Amniotic stem cell (primary cell): Measurements from ENCODE around the gene SFXN1.
"Not testable (repeated sequence)": the region's sequence is repeated elsewhere in the genome, so short reads cannot be mapped to it uniquely, and the experiment has no call there.

Experiments used
- DNase-seq: peaks from one replicate; lab custom pipeline; 2025; lab: John Stamatoyannopoulos, UW

Gene SFXN1

DNA sequence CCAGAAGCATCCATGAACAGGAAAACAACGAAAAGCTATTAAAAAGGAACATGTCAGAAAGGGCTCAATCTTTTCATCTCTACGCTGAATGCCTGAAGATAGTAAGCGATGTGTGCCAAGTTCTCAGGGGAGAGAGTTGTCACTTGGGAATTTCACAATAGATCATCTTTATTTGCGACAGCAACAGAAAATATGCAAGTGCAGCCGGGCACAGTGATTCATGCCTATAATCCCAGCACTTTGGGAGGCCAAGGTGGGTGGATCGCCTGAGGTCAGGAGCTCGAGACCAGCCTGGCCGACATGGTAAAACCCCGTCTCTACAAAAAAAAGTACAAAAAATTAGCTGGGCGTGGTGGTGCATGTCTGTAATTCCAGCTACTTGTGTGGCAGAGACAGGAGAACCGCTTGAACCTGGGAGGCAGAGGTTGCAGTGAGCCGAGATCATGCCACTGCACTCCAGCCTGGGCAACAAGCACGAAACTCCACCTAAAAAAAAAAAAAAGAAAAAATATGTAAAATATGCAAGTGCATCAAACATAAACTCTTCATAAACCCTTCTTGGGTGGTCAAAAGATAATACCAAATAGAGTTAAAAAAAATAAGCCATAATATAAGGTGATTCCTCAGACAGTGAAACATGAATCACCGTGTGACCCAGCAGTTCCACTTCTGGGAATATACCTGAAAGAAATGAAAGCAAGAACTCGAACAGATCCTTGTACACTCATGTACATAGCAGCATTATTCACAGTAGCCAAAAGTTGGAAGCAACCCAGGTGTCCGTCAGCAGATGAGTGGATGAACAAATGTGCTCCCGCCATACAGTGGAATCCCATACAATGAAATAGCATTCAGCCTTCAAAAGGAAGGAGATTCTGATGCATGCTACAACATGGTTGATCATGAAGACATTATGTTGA lies 16.2 kb downstream of the SFXN1 start:
- no peak for DNase-seq

DNA sequence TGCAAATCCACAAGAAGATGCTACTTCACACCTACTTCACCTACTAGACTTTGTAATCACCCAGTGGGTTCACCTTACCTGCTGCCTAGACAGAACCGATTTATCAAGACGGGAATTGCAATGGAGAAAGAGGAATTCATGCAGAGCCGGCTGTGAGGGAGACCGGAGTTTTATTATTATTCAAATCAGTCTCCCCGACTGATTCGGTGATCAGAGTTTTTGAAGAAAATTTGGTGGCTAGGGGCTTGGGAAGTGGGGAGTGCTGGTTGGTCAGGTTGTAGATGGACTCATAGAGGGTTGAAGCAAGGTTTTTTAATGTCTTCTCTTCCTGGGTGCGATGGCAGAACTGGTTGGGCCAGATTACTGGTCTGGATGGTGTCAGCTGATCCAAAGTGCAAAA lies 23.4 kb downstream of the SFXN1 start:
- no peak for DNase-seq

DNA sequence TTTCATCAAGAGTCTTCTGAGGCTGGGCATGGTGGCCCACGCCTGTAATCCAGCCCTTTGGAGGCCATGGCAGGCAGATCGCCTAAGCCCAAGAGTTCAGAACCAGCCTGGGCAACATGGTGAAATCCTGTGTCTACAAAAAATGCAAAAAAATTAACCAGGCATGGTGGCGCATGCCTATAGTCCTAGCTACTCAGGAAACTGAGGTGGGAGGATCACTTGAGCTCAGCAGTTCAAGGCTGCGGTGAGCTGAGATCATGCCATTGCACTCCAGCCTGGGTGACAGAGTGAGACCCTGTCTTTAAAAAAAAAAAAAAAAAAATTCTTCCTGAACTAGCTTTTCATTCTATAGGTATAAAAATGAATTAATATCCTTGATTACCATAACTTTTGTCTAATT lies 29.3 kb downstream of the SFXN1 start:
- DNase-seq = not testable (repeated sequence)

DNA sequence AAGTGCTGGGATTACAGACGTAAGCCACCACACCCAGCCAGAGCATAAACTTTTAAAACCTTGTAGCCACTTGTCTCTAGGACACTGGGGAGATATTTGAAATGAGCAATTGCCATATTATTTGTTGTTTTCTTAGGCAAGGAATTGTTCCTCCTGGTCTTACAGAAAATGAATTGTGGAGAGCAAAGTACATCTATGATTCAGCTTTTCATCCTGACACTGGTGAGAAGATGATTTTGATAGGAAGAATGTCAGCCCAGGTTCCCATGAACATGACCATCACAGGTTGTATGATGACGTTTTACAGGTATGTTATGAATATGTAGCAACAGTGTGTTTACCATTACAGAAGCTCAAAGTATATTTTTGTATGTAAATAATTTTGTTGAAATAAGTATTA lies 30.5 kb downstream of the SFXN1 start:
- no peak for DNase-seq

DNA sequence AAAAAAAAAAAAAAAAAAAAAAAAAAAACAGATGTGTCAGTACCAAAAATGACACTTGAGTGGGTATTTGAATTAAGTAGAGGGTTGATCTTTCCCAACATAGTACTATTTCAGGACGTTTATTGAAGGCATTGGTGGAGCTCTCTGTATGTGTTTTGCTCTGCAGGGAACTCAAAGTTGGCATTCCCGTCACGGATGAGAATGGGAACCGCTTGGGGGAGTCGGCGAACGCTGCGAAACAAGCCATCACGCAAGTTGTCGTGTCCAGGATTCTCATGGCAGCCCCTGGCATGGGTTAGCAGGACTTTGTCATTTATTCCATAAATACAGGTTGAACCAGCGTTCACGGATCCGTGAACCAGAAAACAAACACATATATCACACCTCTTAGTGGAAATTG lies 34.9 kb downstream of the SFXN1 start:
- DNase-seq = no peak

DNA sequence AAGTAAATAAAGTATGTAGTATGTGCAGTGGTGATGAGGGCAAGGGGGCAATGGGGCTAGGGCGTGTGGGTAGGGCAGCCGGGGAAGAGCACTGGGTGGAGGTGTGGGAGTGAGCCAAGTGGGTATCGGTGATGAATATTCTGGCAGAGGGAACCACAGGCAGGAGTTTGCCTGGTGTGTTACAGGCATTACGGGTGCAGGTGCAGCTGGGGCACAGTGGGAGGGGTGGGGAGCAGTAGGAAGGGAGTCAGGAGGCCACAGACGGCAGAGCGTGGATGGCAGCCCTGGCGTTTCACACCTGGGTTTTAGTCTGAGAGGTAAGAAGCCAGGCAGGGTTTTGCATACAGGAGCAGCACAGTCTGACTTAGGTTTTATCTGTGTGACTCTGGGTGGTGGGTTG lies 35.4 kb downstream of the SFXN1 start:
- DNase-seq = no peak

DNA sequence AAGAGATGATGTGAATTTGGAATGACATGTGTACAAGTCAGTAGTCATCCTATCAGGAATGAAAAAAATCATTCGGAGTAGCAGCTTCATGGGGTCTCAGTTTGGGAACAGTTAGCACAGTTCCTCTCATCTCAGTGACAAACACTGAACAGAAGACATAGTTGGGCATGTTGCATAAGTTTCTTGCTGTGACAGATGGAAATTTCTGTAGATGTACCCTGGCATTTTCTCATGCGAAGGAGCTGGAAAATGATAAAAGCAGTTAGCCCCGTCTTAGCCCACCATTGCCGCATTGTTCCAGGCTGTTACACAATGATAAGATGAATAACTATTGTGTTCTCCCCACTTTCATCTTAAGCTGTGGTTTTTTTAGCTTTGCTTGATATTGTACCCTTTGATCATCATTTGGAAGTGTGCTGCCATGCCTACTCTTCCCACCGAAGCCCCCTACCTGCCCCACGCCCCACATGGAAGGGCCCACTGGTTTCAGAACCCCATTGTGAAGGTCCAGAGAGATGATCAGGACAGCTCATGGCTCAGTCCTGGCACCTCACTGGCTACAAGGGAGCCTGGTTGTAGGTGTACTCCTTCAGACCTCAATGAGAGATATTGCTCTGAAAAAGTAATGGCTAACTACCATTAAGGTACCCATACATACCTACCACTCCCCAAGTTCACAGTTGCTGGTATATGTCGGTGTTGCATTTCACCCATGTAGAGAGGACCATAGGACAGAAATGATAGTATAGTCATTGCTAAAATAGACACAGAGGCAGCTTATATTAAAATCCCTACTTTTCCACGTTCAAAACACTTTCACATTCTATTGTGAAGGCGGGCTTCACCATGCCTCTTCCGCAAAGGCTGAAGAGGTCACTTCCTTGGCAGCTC lies 38.8 kb downstream of the SFXN1 start:
- DNase-seq = no peak

DNA sequence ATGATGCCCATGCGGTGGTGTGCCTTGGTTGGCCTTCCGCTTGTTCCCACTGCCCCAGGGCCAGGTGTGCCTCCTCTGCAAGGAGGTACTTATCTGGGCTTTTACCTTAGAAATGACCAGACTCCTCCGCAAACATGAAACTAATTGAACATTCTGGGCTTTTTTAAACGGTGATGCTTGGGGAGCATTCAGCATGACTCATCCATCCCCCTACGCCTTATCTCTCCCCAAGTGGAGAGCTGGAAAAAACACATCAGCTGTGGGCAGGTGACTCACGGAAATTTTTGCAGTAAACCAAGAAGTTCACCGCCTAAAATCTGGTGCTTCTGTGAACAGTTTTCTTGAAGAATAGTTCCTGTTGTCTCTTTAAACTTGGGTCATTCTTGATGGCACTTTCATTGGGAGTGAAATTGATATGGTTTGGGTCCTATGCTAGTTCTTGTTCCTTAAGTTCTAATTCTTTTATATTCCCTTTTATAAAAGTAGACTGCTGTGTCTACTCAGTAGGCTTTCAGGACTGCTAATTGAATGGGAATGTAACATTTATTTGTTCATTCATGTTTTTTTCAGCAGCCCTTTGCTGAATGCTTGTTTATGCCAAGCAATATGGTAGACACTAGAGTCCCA lies 39.6 kb downstream of the SFXN1 start:
- DNase-seq = peak; percentile 49

DNA sequence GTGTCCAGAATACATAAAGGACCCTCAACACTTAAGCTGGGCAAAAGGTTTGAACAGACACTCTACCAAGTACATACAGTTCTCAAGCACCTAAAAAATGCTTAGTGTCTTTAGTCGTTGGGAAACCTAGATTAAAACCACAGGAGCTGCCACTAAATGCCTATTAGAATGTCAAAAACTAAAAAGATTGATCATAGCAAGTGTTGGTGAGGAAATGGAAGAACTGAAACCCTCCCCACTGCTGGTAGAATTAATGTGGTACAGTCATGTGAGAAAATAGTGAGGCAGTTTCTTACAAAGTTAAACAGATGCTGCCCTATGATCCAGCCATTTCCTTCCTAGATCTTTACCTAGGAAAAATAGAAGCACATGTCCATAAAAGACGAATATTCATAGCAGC lies 40.6 kb downstream of the SFXN1 start:
- DNase-seq = no peak

DNA sequence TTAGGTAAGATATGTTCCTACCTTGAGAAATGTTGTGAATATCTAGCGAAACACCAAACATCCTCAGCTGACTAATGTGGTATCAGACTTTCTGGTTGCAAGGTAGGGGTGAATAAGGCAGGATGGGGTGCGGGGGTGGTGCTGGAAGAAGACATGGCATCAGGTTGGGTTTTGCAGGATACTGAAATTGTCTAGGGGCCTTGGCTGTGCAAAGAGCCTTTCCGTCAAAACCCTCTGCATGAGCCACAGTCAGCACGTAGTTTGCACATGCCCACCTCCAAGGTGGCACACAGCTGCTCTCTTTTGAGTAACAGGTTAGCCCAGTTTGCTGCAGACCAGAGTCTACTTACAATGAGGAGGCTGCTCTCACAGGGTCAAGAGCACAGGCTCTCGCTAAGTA lies 42.0 kb downstream of the SFXN1 start:
- DNase-seq = no peak

DNA sequence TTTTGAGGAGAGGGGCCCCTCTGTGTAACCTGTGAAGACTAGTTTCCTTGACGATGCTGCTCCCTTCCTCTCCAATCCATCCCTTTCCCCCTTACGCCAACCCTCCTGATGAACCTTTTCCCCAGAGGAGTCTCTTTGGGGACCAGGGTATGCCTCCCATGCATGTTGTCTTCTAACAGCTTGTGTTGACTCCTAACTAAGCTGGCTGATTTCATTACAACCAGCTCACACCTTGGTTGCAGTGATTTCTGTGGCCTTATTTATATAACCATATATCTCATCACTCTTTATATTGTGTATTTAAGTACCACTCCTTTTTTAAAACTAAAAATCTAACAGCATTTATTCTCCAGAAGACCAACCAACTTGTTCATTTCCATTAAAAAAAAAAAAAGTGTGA lies 42.5 kb downstream of the SFXN1 start:
- no peak for DNase-seq

DNA sequence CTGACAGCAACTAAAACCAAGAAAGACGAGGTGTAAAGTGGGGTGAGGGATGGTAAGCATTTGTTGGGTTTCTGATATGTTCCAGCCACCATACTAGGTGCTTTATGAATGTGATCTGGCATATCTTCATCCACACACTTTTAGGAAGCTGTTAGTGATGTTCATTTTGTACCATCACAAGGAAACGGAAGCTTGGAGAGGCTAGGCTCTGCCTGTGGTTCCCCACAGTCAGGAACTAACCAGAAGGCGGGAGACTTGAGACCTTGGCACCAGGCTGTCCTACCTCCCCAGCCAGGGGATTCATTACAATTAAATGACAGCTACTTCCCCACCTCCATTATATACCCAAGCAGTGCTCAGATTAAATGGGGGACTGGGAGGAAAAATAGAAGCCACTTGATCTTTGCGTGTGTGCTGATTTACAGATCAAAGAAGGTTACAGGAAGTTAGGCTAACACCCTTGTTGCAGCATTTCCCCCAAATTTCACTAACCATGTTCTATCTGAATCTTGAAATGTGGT lies 43.0 kb downstream of the SFXN1 start:
- no peak for DNase-seq

DNA sequence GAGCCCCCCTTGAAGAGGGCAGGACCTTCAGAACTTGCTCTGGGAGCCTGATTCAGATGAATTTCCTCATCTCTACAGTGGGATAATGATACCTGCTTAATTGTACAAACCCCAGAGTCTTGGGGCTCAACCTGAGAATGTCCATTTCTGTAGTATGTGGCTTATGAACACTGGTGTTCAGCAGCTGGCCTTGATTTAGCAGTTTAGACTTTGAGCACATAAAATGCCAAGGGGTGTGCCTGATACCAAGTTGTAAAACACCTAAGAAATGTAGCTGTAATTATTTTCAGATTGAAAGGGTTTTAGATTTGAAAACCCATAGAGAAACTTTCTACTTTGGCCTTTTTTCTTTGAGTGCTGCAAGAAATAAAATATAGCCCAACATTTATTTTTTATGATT lies 44.9 kb downstream of the SFXN1 start:
- no peak for DNase-seq

DNA sequence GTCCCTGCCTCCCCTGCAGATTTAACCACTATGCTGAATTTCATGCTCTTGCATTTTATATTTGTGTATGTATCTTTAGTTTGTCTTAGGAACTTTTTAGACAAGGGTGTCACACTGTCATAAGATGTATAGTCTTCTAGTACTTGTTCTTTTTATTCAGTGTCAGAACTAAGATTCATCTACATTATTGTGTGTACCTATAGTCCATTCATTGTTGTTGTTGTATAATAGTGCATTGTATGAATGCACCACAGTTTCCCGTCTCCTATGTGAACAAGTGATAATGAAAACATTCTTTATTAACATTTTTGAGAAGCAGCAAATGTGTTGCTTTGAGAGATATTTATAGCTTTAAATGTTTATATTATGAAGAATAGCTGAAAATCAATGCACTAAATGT lies 45.9 kb downstream of the SFXN1 start:
- no peak for DNase-seq

DNA sequence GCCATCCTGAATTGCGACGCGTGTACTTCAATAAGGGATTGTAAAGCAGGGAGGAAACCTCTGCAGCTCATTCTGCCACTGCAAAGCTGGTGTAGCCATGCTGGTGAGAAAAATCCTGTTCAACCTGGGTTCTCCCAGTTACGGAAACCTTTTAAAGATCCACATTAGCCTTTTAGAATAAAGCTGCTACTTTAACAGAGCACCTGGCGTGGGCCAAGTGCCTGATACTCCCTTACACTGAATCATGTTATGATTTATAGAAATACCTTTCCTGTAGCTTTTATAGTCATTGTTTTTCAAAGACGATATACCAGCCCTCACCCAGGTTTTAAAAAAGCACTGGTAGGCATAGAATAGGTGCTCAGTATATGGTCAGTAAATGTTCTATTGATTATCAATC lies 48.3 kb downstream of the SFXN1 start:
- DNase-seq = no peak

DNA sequence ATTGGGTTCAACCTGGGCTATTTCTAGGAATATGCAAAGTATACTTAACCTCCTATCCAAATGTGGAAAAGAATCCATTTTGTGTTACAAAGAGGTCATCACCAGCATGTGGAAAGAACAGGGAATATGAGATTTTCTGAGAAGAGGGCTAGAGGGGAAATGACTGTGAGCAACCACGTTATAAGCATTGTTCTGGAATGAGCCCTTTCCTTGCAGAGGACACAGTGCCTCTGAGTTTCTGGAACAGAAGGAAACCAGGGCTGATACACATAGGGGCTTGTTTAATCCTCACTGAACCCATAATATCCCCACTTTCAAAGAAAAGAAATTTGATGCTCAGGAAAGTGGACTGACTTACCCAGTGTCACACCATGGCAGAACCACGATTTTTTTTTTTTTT lies 53.0 kb downstream of the SFXN1 start:
- no peak for DNase-seq

DNA sequence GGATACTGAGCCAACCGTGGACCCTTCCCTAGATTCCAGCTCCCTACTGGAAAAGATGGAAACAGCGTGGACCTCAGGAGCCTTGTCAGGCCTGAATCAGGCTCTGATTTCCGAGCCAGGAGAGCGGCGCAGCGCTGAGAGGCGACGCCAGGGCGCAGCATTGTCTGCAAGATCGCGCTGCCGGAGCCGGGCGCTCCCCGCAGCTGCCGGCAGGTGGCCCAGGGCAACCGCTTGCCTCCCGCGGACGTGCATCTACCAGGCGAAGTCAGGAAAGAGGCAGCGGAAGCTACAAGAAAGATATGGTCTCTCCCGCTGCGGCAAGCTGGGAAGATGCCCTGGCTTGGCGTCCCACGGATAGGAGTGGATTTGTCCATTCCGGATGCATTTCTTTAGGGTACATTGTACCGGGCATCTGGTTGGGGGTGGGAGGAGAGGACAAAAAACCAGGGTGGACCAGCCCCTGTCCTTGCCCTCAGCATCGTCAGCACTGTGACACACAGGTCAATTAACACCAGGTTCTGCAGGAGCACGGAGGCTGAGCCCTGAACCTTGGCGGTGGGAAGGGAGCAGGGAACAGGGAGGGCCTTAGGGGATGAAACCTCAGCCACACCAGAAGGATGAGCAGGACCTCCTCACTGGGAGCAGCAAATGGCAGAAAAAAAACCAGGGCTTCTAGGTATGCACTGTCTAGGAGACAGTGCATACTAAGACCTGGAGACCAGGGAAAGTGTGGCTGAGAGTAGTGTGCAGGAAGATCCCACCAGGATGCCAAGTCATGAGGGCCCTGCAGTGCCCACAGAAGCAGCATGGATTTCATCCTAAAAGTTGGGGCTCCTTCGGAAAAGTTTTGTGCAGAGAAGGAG lies 55.9 kb downstream of the SFXN1 start:
- peak; percentile 32 for DNase-seq

DNA sequence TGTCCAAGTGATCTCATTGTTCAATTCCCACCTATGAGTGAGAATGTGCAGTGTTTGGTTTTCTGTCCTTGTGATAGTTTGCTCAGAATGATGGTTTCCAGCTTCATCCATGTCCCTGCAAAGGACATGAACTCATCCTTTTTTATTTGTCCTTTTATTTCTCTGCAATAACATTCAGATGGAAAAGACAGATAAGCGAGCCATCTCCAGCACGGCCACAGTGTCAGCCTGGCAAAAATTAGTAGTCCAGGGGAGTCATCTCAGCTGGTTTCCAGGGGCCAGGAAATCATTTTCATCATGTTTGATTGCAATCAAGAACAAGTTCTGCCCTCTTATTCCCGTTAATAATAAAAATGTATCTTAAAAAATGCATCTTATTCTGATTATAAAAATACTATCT lies 57.0 kb downstream of the SFXN1 start:
- DNase-seq = not testable (repeated sequence)

DNA sequence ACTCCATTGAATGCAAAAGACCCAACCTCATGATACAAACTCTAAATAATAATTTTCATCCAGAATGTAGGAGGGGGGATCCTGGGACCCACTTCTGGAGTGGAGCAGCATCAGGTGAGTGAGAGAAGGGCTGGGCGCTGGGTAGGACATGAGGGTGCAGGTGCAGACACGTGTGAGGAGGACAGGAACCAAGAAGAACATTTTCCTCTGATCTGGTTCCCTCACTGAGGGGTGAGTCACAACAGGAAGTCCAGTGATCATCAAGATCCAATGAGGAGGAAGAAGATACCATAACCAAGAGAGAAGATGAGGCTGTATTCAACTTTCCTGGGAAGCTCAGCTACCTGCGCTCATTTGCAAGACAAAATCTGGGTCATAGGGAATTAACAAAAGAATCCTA lies 57.4 kb downstream of the SFXN1 start:
- DNase-seq = no peak

DNA sequence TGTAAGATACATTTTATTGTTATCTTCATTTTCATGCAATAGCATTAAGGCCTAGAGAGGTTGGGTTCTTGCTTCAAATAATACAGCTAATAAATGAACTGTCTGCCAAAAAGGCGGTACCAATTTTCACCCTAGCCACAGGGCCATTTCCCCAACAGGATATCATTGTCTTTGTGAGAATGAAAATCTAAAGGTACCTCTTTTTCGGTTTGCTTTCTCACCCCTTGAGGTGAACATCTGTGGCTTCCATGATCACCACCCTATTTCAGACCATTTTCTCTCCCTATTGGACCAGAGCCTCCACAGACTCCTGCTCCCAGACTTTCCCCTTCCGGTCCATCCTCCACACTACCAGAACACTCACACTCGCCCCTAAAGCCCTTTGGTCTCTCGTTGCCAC lies 60.2 kb downstream of the SFXN1 start:
- no peak for DNase-seq

DNA sequence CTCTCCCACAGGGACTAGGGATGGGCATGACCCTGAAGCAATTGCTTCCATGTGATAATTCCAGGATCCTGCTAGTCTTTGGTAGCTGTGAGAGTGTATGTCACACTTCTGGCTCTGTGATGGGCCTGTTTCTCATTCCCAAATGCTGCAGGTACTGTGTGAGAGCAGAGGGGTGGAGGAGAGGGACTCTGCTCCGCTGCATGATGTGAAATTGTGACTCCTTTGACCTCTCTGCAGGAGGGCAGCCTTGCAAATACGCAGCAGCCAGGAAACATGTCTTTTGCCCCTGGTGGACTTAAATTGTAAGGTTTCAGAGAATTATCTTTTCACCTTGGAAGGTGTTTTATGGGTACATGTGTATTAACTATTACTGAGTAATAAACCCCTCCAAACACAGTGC lies 61.6 kb downstream of the SFXN1 start:
- no peak for DNase-seq
